IMR-90 (cell line): ENCODE measurements around the gene INA. TPM values are rescaled to one million over a fixed set of nuclear protein-coding genes. Genes with fewer than 3 reads are reported as not detected.

Source experiments
- ATAC-seq: fragments of 200-7000 bp; cut with Tn5 transposase; 2 replicates; pipeline ENCODE4 v1.9.1; 2020; ENCODE audit warnings: low read depth, mild to moderate bottlenecking, moderate library complexity
- BruUV-seq: library from RNA; stranded (reverse); fragments of 400-500 nt; replicated peaks from 2 replicates; lab custom pipeline; 2021; lab: Mats Ljungman, UMichigan
- CTCF ChIA-PET: fragments of 300-600 bp; formaldehyde crosslinking; extraction: SDS; loops from one replicate; lab custom pipeline; 2021; ENCODE audit warnings: antibody characterized with exemption; lab: Yijun Ruan, JAX
- POLR2A ChIA-PET: fragments of 300-600 bp; sonication (Branson Sonifier 250); formaldehyde crosslinking; loops from one replicate; lab custom pipeline; 2022; ENCODE audit warnings: antibody characterized with exemption; ENCODE audit not compliant: unreplicated experiment; lab: Charles Lee
- DNase-seq: peaks from one replicate; pipeline ENCODE4 v3.0.0; 2013
- H2AFZ ChIP-seq: replicated peaks from 2 replicates; pipeline ENCODE3; 2013; ENCODE audit warnings: low read length, mild to moderate bottlenecking; ENCODE audit not compliant: poor library complexity
- H2AK5ac ChIP-seq: 2 replicates; pipeline ENCODE4 v1.6.1; 2013; ENCODE audit warnings: low read depth, low read length, inconsistent platforms
- H2AK9ac ChIP-seq: replicated peaks from 2 replicates; pipeline ENCODE3; 2013; ENCODE audit warnings: mild to moderate bottlenecking, low read depth, low read length, moderate library complexity; ENCODE audit not compliant: poor library complexity
- H2BK120ac ChIP-seq: 2 replicates; pipeline ENCODE4 v1.6.1; 2013; ENCODE audit warnings: low read depth, low read length, inconsistent platforms
- H2BK15ac ChIP-seq: 3 replicates; pipeline ENCODE4 v1.6.1; 2013; ENCODE audit warnings: low read depth, low read length, inconsistent platforms
- H2BK20ac ChIP-seq: 2 replicates; pipeline ENCODE4 v1.6.1; 2013; ENCODE audit warnings: low read depth, mild to moderate bottlenecking, inconsistent platforms, low read length, moderate library complexity
- H2BK5ac ChIP-seq: 2 replicates; pipeline ENCODE4 v1.6.1; 2013; ENCODE audit warnings: mild to moderate bottlenecking, low read depth, low read length, inconsistent platforms; ENCODE audit not compliant: poor library complexity, severe bottlenecking
- H3K14ac ChIP-seq: replicated peaks from 2 replicates; pipeline ENCODE4 v1.6.1; 2013; ENCODE audit warnings: low read depth, low read length, inconsistent platforms
- H3K18ac ChIP-seq: 2 replicates; pipeline ENCODE4 v1.6.1; 2013; ENCODE audit warnings: low read depth, low read length, control low read depth
- H3K23ac ChIP-seq: 2 replicates; pipeline ENCODE4 v1.6.1; 2013; ENCODE audit warnings: low read depth, low read length, inconsistent platforms
- H3K27ac ChIP-seq: 2 replicates; pipeline ENCODE4 v1.5.1; 2013; ENCODE audit warnings: mild to moderate bottlenecking, control low read depth, low read length; ENCODE audit not compliant: insufficient read depth
- H3K27me3 ChIP-seq: 2 replicates; pipeline ENCODE4 v1.6.1; 2013; ENCODE audit warnings: low read length; ENCODE audit not compliant: control insufficient read depth, insufficient read depth
- H3K36me3 ChIP-seq: 2 replicates; pipeline ENCODE4 v1.6.1; 2013; ENCODE audit warnings: low read length, mixed read lengths; ENCODE audit not compliant: control insufficient read depth, insufficient read depth
- H3K4ac ChIP-seq: 2 replicates; pipeline ENCODE4 v1.6.1; 2013; ENCODE audit warnings: low read depth, low read length, inconsistent platforms
- H3K4me1 ChIP-seq: 2 replicates; pipeline ENCODE4 v1.6.1; 2013; ENCODE audit warnings: low read length, mixed read lengths; ENCODE audit not compliant: control insufficient read depth, insufficient read depth
- H3K4me2 ChIP-seq: 2 replicates; pipeline ENCODE4 v1.6.1; 2013; ENCODE audit warnings: low read depth, mild to moderate bottlenecking, control low read depth, low read length, moderate library complexity
- H3K4me3 ChIP-seq: 2 replicates; pipeline ENCODE4 v1.5.1; 2013; ENCODE audit warnings: low read depth, mild to moderate bottlenecking, control low read depth, low read length, moderate library complexity; ENCODE audit not compliant: insufficient read depth
- H3K56ac ChIP-seq: 2 replicates; pipeline ENCODE4 v1.6.1; 2013; ENCODE audit warnings: low read length, inconsistent platforms; ENCODE audit not compliant: insufficient read depth; ENCODE audit errors: extremely low read depth
- H3K79me1 ChIP-seq, 2 experiments: 2 replicates each; pipeline ENCODE4 v1.6.1; 2013; ENCODE audit warnings: low read length in 2 of 2, inconsistent platforms in 1 of 2, low read depth in 1 of 2
- H3K9ac ChIP-seq: 2 replicates; pipeline ENCODE4 v1.6.1; 2013; ENCODE audit warnings: low read depth, low read length, control low read depth
- H3K9me1 ChIP-seq: 2 replicates; pipeline ENCODE4 v1.6.1; 2013; ENCODE audit warnings: low read length, inconsistent platforms; ENCODE audit not compliant: insufficient read depth
- H3K9me3 ChIP-seq: 2 replicates; pipeline ENCODE4 v1.6.1; 2013; ENCODE audit warnings: low read length; ENCODE audit not compliant: control insufficient read depth, insufficient read depth
- H4K20me1 ChIP-seq: 2 replicates; pipeline ENCODE4 v1.6.1; 2013; ENCODE audit warnings: low read length, inconsistent platforms; ENCODE audit not compliant: insufficient read depth
- H4K5ac ChIP-seq: 2 replicates; pipeline ENCODE4 v1.6.1; 2013; ENCODE audit warnings: mild to moderate bottlenecking, low read depth, low read length, control low read depth
- H4K8ac ChIP-seq, 2 experiments: 2 replicates each; pipeline ENCODE4 v1.6.1; 2013; ENCODE audit warnings: low read depth in 2 of 2, low read length in 2 of 2, control low read depth in 1 of 2, inconsistent platforms in 1 of 2
- H4K91ac ChIP-seq: 2 replicates; pipeline ENCODE4 v1.6.1; 2013; ENCODE audit warnings: low read depth, low read length, inconsistent platforms; ENCODE audit not compliant: insufficient read depth
- CHD1 ChIP-seq: IDR thresholded peaks from 2 replicates; pipeline ENCODE4 v1.6.1; 2012; ENCODE audit warnings: low read depth, low read length, improper control_type of control experiment
- MAZ ChIP-seq: IDR thresholded peaks from 2 replicates; pipeline ENCODE4 v1.6.1; 2012; ENCODE audit warnings: low read depth, mild to moderate bottlenecking, low read length, improper control_type of control experiment, moderate library complexity, borderline replicate concordance
- dilution Hi-C: fragments of 300-500 bp; cut with HindIII; formaldehyde crosslinking; loops from one replicate; pipeline ENCODE4 v1.14.3; 2018; ENCODE audit warnings: low sequenced_read_pairs; ENCODE audit not compliant: unreplicated experiment
- in situ Hi-C: fragments of 300-500 bp; cut with MboI; formaldehyde crosslinking; loops from 3 replicates; pipeline ENCODE4 v1.14.3; 2019; ENCODE audit warnings: low sequenced_read_pairs, inconsistent platforms, mixed read lengths
- intact Hi-C: fragments of 100-400 bp; cut with micrococcal nuclease; formaldehyde crosslinking; loops from 2 replicates; pipeline ENCODE4 v1.10.0; 2022
- polyA plus RNA-seq, 3 experiments: library from polyadenylated mRNA; depleted of rRNA; stranded (reverse); fragments of >200 nt; gene quantifications; 2 replicates each; pipeline ENCODE4 v1.2.3, GENCODE V29; 2012; ENCODE audit warnings: low replicate concordance in 1 of 3
- total RNA-seq: library from RNA; depleted of rRNA; stranded (reverse); fragments of >200 nt; gene quantifications from 2 replicates; pipeline ENCODE4 v1.2.3, GENCODE V29; 2012

Gene INA
- total and polyA plus RNA-seq, 2 of the 4 experiments (the other 2 are of a cell fraction), result 4.5 to 7.5 TPM

- H2BK5ac ChIP-seq, result no peak overlapping the region
- no peak overlapping the region for H3K27ac ChIP-seq
- no peak overlapping the region for H4K91ac ChIP-seq
- no peak overlapping the region for H2BK20ac ChIP-seq
- H3K9me3 ChIP-seq, result no peaks in the 10 kb centered on the region
- CTCF ChIA-PET, result interaction anchor here (2.0 kb wide), 1 partner anchor 10 kb away, joined by 8 read pairs; no protein-coding TSS in a partner anchor
- intact Hi-C loops (loop anchor here (1.0 kb wide), 1 partner anchor 417 kb away; no protein-coding TSS in a partner anchor), in situ Hi-C loops (no loop called here), dilution Hi-C loops (no loop called here)
- no peak overlapping the region for H4K5ac ChIP-seq
- no peak for DNase-seq
- H3K56ac ChIP-seq, result no peak overlapping the region
- no peak overlapping the region for H2BK120ac ChIP-seq
- H3K14ac ChIP-seq, result no peak overlapping the region
- H4K20me1 ChIP-seq, result no peaks in the 10 kb centered on the region
- no peak overlapping the region for H3K9ac ChIP-seq
- H2BK15ac ChIP-seq, result no peak overlapping the region
- peaks cover 25% of the 10 kb centered on the region for H3K36me3 ChIP-seq
- H4K8ac ChIP-seq, result no peak overlapping the region
- H3K9me1 ChIP-seq, result no peaks in the 10 kb centered on the region
- no peak overlapping the region for H2AFZ ChIP-seq
- no peaks in the 10 kb centered on the region for H3K27me3 ChIP-seq
- no TSS peak for BruUV-seq
- H3K4me1 ChIP-seq, result no peaks in the 10 kb centered on the region
- H3K4ac ChIP-seq, result no peak overlapping the region
- peaks cover 4 to 6% of the 10 kb centered on the region in 2 experiments; a peak in 2 of 4 replicates for H3K79me1 ChIP-seq
- ATAC-seq, result no peak
- H3K18ac ChIP-seq, result no peak overlapping the region
- no peak overlapping the region for H3K4me3 ChIP-seq
- no peak overlapping the region for H2AK5ac ChIP-seq
- H3K23ac ChIP-seq, result no peak overlapping the region
- TF ChIP-seq MAZ (no peak), CHD1 (no peak)
- H3K4me2 ChIP-seq, result no peak overlapping the region
- H2AK9ac ChIP-seq, result no peak overlapping the region
- POLR2A ChIA-PET, result no interaction called here
Observed at GRCh38 chr10:103334567-103334966, 57.6 kb downstream of the INA start.
